Measurements from ENCODE around the gene CHST5. TPM values are rescaled to one million over a fixed set of nuclear protein-coding genes. Genes with fewer than 3 reads are reported as not detected.
"Not testable (repeated sequence)": the region's sequence is repeated elsewhere in the genome, so short reads cannot be mapped to it uniquely, and the experiment has no call there.

Gene CHST5
- total and polyA plus RNA-seq, 2 donors (not counting 1 experiment from before 2014, with no cell fraction given), result under 0.01 TPM; not detected in 1

- no peaks in the 10 kb centered on the region for H4K20me1 ChIP-seq (ENCODE audit: control insufficient read depth, extremely low read depth, insufficient read depth, low read length)
- no peak overlapping the region for H3K27ac ChIP-seq (ENCODE audit: insufficient read depth, low read length)
- no peak for TF ChIP-seq EZH2 (IDR thresholded peaks at IDR 0.05; ENCODE audit: low read length, missing control alignments)
- no peak for TF ChIP-seq CTCF (conservative IDR thresholded peaks at IDR 0.05 in 1 of 2, IDR thresholded peaks at IDR 0.05 in 1 of 2; ENCODE audit: low read depth in 1 of 2, low read length in 2 of 2)
- H2AFZ ChIP-seq (ENCODE audit: low read length), result no peak overlapping the region
- no peaks in the 10 kb centered on the region for H3K79me2 ChIP-seq (ENCODE audit: control insufficient read depth, insufficient read depth, low read length)
- H3K4me1 ChIP-seq (ENCODE audit: control insufficient read depth, extremely low read depth, insufficient read depth, low read length), result no peaks in the 10 kb centered on the region
- H3K36me3 ChIP-seq (ENCODE audit: control insufficient read depth, insufficient read depth, low read length), result no peaks in the 10 kb centered on the region
- H3K4me3 ChIP-seq (replicated peaks in 1 of 4; ENCODE audit: control extremely low read depth in 1 of 4, insufficient read depth in 1 of 4, low read depth in 3 of 4, low read length in 4 of 4), result no peak overlapping the region
- no peaks in the 10 kb centered on the region for H3K27me3 ChIP-seq (ENCODE audit: control insufficient read depth, insufficient read depth, low read length)
- DNase-seq (ENCODE audit: low read depth in 2 of 2), result no peak
- no peak overlapping the region for H3K4me2 ChIP-seq (ENCODE audit: extremely low read depth, insufficient read depth, low read length)
- no peak overlapping the region for H3K9ac ChIP-seq (ENCODE audit: insufficient read depth, low read length)
- no peaks in the 10 kb centered on the region for H3K9me3 ChIP-seq (ENCODE audit: control insufficient read depth, insufficient read depth, low read depth, low read length)
These were observed 16.7 kb downstream of the CHST5 start for GRCh38 chr16:75519175-75519574.

- H4K20me1 ChIP-seq (ENCODE audit: control insufficient read depth, extremely low read depth, insufficient read depth, low read length); H3K4me1 ChIP-seq (ENCODE audit: control insufficient read depth, extremely low read depth, insufficient read depth, low read length); H3K36me3 ChIP-seq (ENCODE audit: control insufficient read depth, insufficient read depth, low read length); DNase-seq (ENCODE audit: low read depth in 2 of 2); H3K27me3 ChIP-seq (ENCODE audit: control insufficient read depth, insufficient read depth, low read length); H3K79me2 ChIP-seq (ENCODE audit: control insufficient read depth, insufficient read depth, low read length); H3K9me3 ChIP-seq (ENCODE audit: control insufficient read depth, insufficient read depth, low read depth, low read length): not testable (repeated sequence)
- H3K27ac ChIP-seq (ENCODE audit: insufficient read depth, low read length), result peak overlapping the region; percentile 88
- H2AFZ ChIP-seq (ENCODE audit: low read length), result peak overlapping the region; percentile 92
- peak overlapping the region; percentile 92 for H3K4me2 ChIP-seq (ENCODE audit: extremely low read depth, insufficient read depth, low read length)
- H3K9ac ChIP-seq (ENCODE audit: insufficient read depth, low read length), result peak overlapping the region; percentile 88
- H3K4me3 ChIP-seq (replicated peaks in 1 of 4; ENCODE audit: control extremely low read depth in 1 of 4, insufficient read depth in 1 of 4, low read depth in 3 of 4, low read length in 4 of 4), result peak overlapping the region; percentile 66 to 92 (median 85)
These were observed 19.5 kb downstream of the CHST5 start for GRCh38 chr16:75516189-75516966.

GRCh38 chr16:75514296-75514695 lies 21.6 kb downstream of the CHST5 start:
- no peaks in the 10 kb centered on the region for H3K79me2 ChIP-seq (ENCODE audit: control insufficient read depth, insufficient read depth, low read length)
- H2AFZ ChIP-seq (ENCODE audit: low read length), result no peak overlapping the region
- no peak for TF ChIP-seq CTCF (conservative IDR thresholded peaks at IDR 0.05 in 1 of 2, IDR thresholded peaks at IDR 0.05 in 1 of 2; ENCODE audit: low read depth in 1 of 2, low read length in 2 of 2)
- no peak for TF ChIP-seq EZH2 (IDR thresholded peaks at IDR 0.05; ENCODE audit: low read length, missing control alignments)

More at GRCh38 chr16:75514296-75514695, 21.6 kb downstream of the CHST5 start:
- H3K4me1 ChIP-seq (ENCODE audit: control insufficient read depth, extremely low read depth, insufficient read depth, low read length), result no peaks in the 10 kb centered on the region
- H3K36me3 ChIP-seq (ENCODE audit: control insufficient read depth, insufficient read depth, low read length), result no peaks in the 10 kb centered on the region
- no peak overlapping the region for H3K4me2 ChIP-seq (ENCODE audit: extremely low read depth, insufficient read depth, low read length)
- no peak overlapping the region for H3K4me3 ChIP-seq (replicated peaks in 1 of 4; ENCODE audit: control extremely low read depth in 1 of 4, insufficient read depth in 1 of 4, low read depth in 3 of 4, low read length in 4 of 4)
- H4K20me1 ChIP-seq (ENCODE audit: control insufficient read depth, extremely low read depth, insufficient read depth, low read length), result no peaks in the 10 kb centered on the region
- DNase-seq (ENCODE audit: low read depth in 2 of 2), result no peak
- no peaks in the 10 kb centered on the region for H3K9me3 ChIP-seq (ENCODE audit: control insufficient read depth, insufficient read depth, low read depth, low read length)
- H3K27ac ChIP-seq (ENCODE audit: insufficient read depth, low read length), result no peak overlapping the region
- H3K9ac ChIP-seq (ENCODE audit: insufficient read depth, low read length), result no peak overlapping the region
- H3K27me3 ChIP-seq (ENCODE audit: control insufficient read depth, insufficient read depth, low read length), result no peaks in the 10 kb centered on the region
